GM21526 (cell line): ENCODE measurements around the gene INSYN1.

Experiments used
- ATAC-seq: cut with Tn5 transposase; IDR thresholded peaks from one replicate; pipeline ENCODE4 v1.9.1; 2021; ENCODE audit warnings: moderate library complexity; ENCODE audit not compliant: unreplicated experiment, low FRiP score

The INSYN1 gene

DNA sequence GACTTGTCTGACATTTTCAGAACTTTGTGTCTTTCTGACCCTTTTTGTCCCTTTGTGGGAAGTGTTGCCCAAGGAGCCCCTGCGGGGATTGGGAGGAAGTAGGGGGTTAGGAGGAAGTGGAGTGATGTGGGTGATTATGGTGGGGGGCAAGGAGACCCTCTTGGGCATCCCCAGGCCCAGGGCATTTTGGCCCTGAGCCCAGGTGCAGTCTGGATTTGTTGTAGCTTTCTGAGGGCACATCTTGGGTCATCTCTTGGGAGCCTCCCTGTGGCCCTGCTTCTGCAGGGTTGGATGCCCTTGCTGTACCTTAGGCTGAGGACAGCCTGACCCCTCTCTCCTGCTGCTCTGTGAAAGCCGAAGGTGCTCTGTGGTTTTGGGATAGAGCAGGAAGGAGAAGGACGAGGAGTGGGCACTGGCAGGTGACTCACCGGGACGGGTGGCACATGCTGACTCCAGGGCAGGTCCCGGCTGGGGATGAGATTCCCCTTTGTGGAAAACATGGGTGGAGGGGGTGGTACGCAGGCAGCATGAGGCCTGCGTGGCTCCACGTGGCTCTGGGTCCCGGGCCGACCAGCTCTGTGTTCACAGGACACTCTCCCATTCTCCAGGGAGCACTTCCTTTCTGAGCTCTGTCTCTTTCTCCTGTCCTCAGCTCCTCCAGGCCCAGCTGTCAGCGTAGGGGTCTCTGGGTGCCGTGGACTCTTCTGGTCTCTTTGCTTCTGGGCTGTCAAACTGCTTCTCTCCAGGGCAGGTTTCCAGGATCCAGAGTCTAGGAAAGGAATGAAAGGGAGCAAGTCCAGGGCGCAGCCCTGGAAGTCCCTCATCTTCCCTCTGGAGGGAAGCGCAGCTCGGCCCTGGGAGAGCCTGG lies 57.1 kb downstream of the INSYN1 start:
- ATAC-seq = no peak

GRCh38 chr15:73694419-73694818 lies 58.7 kb downstream of the INSYN1 start:
- ATAC-seq = no peak

DNA sequence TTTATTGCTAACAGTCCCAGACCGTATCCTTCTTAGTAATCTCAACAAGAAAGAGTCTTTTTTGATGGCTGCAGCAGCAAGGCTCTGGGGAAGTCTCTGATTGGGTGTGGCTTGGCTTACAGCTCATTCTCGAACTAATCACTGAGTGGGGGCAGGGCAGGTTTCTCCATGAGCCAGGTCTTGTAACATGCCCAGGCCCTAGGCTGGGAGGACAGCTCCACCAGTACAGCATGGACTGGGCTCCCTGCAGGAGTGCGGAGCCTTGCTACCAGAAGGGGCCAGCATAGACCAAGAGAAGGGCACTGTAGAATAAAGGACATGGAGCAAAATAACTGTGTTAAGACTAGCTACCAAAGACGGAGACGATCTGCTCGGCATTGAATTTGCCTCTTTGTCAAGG lies 61.8 kb downstream of the INSYN1 start:
- no peak for ATAC-seq

- no peak for ATAC-seq
Measured at GRCh38 chr15:73688455-73688854, 64.7 kb downstream of the INSYN1 start.

- ATAC-seq = no peak
Measured at GRCh38 chr15:73687351-73687750, 65.8 kb downstream of the INSYN1 start.

DNA sequence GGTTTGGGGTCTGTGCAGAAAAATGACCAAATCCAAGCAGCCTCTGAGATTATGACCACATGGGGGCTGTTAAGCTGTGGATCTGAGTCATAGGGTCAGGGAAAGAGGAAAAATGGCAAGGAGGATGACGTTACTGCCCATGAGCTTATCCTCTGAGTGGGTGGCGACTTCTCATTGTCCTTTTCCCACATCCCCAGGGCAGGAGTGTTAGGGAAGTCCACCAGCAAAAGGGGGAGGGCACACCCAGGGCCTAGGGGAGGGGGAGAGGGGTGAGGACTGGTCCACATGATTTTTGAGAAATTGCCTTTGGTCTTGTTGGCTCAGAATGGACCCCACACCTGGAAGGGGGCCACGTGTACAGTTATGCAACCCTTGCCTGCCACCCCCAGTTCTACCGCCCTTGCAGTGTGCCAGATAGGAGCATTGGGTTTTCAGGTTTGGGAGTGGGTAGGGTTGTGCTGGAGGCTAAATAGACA lies 66.3 kb downstream of the INSYN1 start:
- no peak for ATAC-seq

- ATAC-seq = no peak
Measured at GRCh38 chr15:73685981-73686380, 67.2 kb downstream of the INSYN1 start.
